Measurements from ENCODE around the gene TNPO1.
"Not testable (repeated sequence)": the region's sequence is repeated elsewhere in the genome, so short reads cannot be mapped to it uniquely, and the experiment has no call there.

TNPO1 gene

DNA sequence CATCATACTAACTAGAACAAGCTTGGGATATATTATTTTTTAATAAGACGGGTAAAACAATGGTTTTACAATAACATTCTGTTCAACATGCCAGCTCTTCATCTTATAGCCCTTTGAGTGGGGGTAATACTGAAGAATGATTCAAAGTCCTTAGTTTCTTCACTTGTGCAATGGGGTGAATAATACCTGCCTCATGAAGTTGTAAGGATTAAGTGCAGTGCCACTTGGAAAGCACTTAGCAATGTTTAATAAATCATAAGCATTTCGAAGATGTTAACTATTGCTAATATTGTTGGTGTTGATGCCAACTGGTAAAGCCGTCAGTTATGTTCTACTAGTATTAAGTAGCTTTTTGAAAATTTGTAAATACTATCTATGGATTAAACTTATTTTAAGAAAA, 38.0 kb downstream of the TNPO1 start:
- no peak for DNase-seq (ENCODE audit: low spot score)

DNA sequence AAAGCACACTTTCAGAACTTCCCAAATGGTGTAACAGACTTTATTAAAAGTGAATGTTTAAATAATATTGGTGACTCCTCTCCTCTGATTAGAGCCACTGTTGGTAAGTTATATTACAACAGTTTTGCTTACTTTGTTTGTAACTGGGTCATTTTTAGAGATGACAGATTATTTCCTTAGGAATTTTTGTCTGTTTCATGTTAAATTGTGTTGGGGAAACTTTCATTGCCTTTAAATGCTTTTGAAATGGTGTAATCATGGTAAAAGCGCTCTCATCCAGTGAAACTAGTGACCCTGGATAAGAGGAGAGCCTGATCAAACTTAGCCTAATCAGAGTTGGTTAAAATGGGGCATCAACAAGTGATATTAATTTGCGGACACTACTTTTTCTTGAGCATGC, 39.4 kb downstream of the TNPO1 start:
- no peak for DNase-seq (ENCODE audit: low spot score)

- DNase-seq (ENCODE audit: low spot score) = no peak
These were observed 40.9 kb downstream of the TNPO1 start for GRCh38 chr5:72857396-72857795.

GRCh38 chr5:72859127-72859526, 42.7 kb downstream of the TNPO1 start:
- no peak for DNase-seq (ENCODE audit: low spot score)

DNA sequence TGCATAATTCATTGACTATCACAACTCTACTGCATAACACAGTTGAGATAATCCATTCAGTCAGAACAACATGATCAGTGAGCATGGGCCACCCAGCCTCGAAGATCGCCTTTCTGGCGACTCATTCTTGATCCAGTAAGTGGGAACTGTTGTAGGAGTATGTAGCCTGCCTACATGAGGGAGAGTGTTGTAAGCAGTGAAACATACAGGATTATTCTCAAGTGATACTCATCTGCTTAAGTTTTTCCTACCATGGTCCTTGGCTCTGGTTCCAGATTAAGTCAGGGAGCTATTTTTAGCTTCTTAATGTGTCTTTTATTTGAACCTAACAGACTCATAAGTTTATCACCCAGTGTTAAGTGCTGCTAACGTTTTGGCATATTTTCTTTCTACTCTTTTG, 44.0 kb downstream of the TNPO1 start:
- DNase-seq (ENCODE audit: low spot score) = no peak

- DNase-seq (ENCODE audit: low spot score) = no peak
These were observed 55.0 kb downstream of the TNPO1 start for GRCh38 chr5:72871366-72872024.

- no peak for DNase-seq (ENCODE audit: low spot score)
These were observed 62.4 kb downstream of the TNPO1 start for GRCh38 chr5:72878854-72879253.

DNA sequence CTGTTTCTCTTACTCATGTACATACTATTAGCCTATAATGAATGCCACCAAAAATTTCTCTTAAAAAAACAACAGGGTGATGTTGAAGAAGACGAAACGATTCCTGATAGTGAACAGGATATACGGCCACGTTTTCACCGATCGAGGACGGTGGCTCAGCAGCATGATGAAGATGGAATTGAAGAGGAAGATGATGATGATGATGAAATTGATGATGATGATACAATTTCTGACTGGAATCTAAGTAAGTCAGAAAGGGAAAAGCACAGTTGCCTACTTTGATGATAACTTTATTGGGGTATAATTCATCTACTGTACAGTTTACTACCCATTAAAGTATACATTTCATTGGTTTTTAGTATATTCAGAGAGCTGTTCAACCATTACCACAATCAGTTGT, 66.5 kb downstream of the TNPO1 start:
- DNase-seq (ENCODE audit: low spot score) = no peak

GRCh38 chr5:72883850-72884249, 67.4 kb downstream of the TNPO1 start:
- no peak for DNase-seq (ENCODE audit: low spot score)

DNA sequence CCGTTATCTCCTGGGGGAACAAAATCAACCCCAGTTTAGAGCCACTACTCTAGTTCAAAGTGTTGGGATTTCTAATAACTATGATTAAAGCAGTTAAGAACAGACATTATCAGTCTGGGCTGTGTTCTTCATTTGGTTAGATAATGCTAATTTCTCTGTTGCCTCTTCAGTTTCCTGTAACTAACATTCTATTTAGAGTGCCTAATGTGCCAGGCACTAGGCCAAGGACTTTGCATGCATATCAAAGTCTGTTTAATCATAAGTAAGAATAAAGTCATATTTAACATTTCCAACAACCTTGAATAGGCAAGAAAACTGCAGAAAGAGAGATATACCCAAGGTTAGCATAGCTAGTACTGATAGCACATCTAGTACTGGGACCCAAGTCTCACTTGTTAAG, 68.4 kb downstream of the TNPO1 start:
- DNase-seq (ENCODE audit: low spot score) = no peak

- DNase-seq (ENCODE audit: low spot score) = no peak
These were observed 69.4 kb downstream of the TNPO1 start for GRCh38 chr5:72885824-72886223.

GRCh38 chr5:72888595-72888994, 72.1 kb downstream of the TNPO1 start:
- DNase-seq (ENCODE audit: low spot score) = no peak

GRCh38 chr5:72889324-72889723, 72.9 kb downstream of the TNPO1 start:
- no peak for DNase-seq (ENCODE audit: low spot score)

DNA sequence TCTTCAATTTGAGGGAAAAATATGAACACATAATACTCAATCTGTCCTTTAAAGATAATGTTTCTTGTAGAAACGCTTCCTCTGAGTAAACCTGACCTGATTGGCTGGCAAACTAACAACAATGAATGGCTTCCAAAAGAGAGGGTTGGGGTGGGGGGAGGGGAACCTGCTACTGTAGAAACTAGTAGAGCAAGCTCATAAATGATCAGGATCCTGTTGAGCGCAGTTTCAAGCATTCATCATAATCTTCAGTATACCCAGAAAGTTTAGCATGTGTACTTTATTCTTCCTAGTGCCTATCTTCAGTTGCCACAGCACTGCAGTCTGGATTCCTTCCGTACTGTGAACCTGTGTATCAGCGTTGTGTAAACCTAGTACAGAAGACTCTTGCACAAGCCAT, 76.4 kb downstream of the TNPO1 start:
- DNase-seq (ENCODE audit: low spot score) = no peak

DNA sequence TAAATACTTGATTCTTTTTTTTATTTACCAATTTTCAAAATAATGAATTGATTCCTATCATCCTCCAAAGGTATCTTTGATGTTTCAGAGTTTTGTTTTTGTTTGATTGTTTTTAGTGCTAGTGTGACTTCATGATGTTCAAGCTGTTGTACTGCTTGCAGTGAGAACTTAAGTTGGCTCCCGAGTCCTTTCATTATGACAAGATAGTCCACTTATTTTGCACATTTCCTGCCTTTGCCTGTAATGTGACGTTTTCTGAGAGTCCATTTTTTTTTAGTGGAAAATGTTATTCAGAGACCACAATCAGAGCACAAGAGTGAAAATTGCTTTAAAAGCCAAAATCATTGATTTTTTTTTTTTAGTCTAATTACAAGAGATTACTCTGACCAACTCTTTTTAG, 79.3 kb downstream of the TNPO1 start:
- no peak for DNase-seq (ENCODE audit: low spot score)

DNA sequence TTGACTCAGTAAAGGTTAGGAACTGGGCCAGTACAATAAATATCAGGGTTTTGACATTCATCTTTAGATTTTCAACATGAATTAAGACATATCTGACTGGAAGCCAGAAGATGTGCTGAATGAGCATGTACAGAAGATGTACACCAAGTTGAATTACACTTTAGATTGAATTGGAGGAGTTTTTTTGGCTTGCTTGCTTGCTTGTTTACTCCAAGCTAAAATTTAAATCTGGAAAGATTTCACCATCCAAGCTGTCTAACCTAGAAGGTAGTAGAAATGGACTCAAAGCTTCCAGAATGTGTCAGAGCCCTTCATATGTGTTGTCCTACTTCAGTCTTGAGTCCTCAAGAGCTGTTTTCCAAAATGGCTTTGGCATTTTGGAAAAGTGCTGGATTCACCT, 90.3 kb downstream of the TNPO1 start:
- DNase-seq (ENCODE audit: low spot score) = no peak

DNA sequence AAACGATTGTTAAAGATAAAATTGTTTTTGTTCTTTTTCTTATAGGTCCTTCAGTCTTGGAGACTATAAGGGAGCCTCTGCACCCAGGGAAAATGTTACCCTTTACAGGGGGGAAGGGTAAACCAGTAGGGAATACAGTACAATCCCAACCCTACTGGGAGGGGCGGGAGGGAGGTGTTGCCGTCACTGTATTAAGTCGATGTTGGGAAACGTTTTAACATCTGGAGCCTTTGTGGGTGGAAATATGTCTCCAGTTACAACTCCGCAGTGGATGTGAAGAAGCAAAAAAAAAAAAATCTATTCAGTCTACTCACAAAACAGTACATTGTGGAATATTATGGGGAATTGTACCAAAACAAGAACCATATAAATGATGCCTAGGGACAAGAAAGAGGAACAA, 92.2 kb downstream of the TNPO1 start:
- no peak for DNase-seq (ENCODE audit: low spot score)

- DNase-seq (ENCODE audit: low spot score) = no peak
These were observed 100.9 kb downstream of the TNPO1 start for GRCh38 chr5:72917371-72917776.

GRCh38 chr5:72920690-72921502, 104.4 kb downstream of the TNPO1 start:
- DNase-seq (ENCODE audit: low spot score) = no peak

DNA sequence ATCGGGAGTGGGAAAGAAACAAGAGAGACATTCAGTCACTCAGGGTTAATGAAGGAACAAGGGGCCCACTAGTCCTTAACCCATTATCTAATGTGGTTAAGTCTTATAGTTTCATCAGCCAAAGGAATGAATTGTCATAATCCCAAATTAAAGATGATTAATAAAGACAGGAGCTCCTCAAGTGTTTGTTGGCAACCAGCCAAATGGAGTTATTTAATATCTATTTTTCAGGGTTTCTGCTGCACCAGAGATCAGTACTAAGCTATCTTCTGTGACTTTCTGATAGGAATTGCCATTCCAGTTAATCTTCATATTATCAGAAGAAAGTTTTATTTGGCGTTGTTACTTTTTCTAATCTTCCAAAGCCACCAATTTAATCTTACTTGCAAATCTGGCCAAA, 105.4 kb downstream of the TNPO1 start:
- no peak for DNase-seq (ENCODE audit: low spot score)

GRCh38 chr5:72922422-72922821, 106.0 kb downstream of the TNPO1 start:
- no peak for DNase-seq (ENCODE audit: low spot score)

GRCh38 chr5:72925336-72926010, 109.0 kb downstream of the TNPO1 start:
- DNase-seq (ENCODE audit: low spot score) = no peak

GRCh38 chr5:72932686-72933085, 116.2 kb downstream of the TNPO1 start:
- not testable (repeated sequence) for DNase-seq (ENCODE audit: low spot score)
